ENCODE data around the gene PGLYRP1. TPM values are rescaled to one million over a fixed set of nuclear protein-coding genes. Genes with fewer than 3 reads are reported as not detected.

Gene PGLYRP1
- polyA plus RNA-seq, 1 experiment = not detected

DNA sequence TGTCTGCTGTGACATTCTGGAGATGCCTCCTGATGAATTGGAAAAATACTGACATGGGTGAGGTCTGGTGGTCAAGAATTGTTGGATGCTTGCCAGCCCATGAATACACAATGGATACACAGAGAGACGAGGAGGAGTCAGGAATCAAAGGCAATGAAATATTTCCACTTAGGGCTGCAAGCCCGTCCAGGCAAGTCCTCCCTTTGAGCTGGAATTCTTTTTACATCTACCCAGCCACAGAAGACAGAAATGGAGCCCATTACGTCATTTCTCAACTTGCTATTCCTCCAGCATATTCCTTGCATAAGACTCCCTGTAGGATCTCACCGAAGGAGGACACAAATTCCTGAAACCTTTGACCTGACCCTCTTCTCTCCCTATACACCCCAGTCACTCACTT, 33.7 kb upstream of the PGLYRP1 start:
- TF ChIP-seq CTCF (IDR thresholded peaks at IDR 0.05; ENCODE audit: insufficient read depth, low read depth, low read length) = no peak
- ChIA-PET POLR2A (no interaction called here), CTCF (interaction anchor here (1.8 to 4.7 kb wide), 2 partner anchors 20 to 28 kb away, joined by 7 to 14 read pairs; no protein-coding TSS in a partner anchor)
- Histone ChIP-seq H3K4me3 (ENCODE audit: low read depth, low read length) (no peak overlapping the region), H3K27me3 (ENCODE audit: control insufficient read depth, insufficient read depth, low read length) (peaks cover 7% of the 10 kb centered on the region), H3K36me3 (ENCODE audit: control insufficient read depth, insufficient read depth, low read length) (no peaks in the 10 kb centered on the region)
- no peak for DNase-seq (ENCODE audit: low read depth)

- H3K27me3 ChIP-seq (ENCODE audit: control insufficient read depth, insufficient read depth, low read length) = peaks cover 7% of the 10 kb centered on the region
- DNase-seq (ENCODE audit: low read depth) = no peak
- CTCF ChIA-PET = interaction anchor here (0.7 to 4.5 kb wide), 2 partner anchors 24 to 36 kb away, joined by 3 to 26 read pairs; no protein-coding TSS in a partner anchor
- POLR2A ChIA-PET = no interaction called here
- no peak for TF ChIP-seq CTCF (IDR thresholded peaks at IDR 0.05; ENCODE audit: insufficient read depth, low read depth, low read length)
- no peak overlapping the region for H3K4me3 ChIP-seq (ENCODE audit: low read depth, low read length)
- H3K36me3 ChIP-seq (ENCODE audit: control insufficient read depth, insufficient read depth, low read length) = no peaks in the 10 kb centered on the region
Observed at GRCh38 chr19:46052896-46053295, 30.0 kb upstream of the PGLYRP1 start.

GRCh38 chr19:46049597-46049996, 26.7 kb upstream of the PGLYRP1 start:
- H3K36me3 ChIP-seq (ENCODE audit: control insufficient read depth, insufficient read depth, low read length) = no peaks in the 10 kb centered on the region
- no peak for DNase-seq (ENCODE audit: low read depth)
- ChIA-PET CTCF (interaction anchor here (0.6 to 4.5 kb wide), 3 partner anchors 21 to 216 kb away, joined by 3 to 26 read pairs (median 3); no protein-coding TSS in a partner anchor), POLR2A (no interaction called here)
- TF ChIP-seq CTCF (IDR thresholded peaks at IDR 0.05; ENCODE audit: insufficient read depth, low read depth, low read length) = no peak
- H3K4me3 ChIP-seq (ENCODE audit: low read depth, low read length) = no peak overlapping the region
- peaks cover 10% of the 10 kb centered on the region for H3K27me3 ChIP-seq (ENCODE audit: control insufficient read depth, insufficient read depth, low read length)

DNA sequence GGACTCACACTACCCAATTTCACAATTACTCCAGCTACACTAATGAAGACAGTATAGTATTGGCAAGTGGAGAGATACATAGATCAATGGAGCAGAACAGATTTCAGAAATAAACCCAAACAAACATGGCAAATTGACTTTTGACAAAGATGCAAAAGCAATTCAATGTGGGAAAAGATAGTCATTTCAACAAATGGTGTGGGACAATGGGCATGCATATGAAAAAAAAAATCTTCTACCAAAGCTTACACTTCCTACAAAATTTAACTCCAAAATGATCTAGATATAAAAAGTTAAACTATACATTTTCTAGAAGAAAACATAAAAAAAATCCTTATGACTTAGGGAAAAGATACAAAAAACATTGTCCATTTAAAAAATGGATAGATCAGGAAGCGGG, 20.7 kb upstream of the PGLYRP1 start:
- H3K4me3 ChIP-seq (ENCODE audit: low read depth, low read length) = no peak overlapping the region
- CTCF ChIA-PET = interaction anchor here (0.6 to 3.2 kb wide), 2 partner anchors 34 to 186 kb away, joined by 3 to 16 read pairs; partner anchors contain the start of gene IGFL1
- no peak for DNase-seq (ENCODE audit: low read depth)
- no peaks in the 10 kb centered on the region for H3K36me3 ChIP-seq (ENCODE audit: control insufficient read depth, insufficient read depth, low read length)
- POLR2A ChIA-PET = no interaction called here
- peaks cover 35% of the 10 kb centered on the region for H3K27me3 ChIP-seq (ENCODE audit: control insufficient read depth, insufficient read depth, low read length)
- TF ChIP-seq CTCF (IDR thresholded peaks at IDR 0.05; ENCODE audit: insufficient read depth, low read depth, low read length) = no peak

GRCh38 chr19:46042252-46042883, 19.5 kb upstream of the PGLYRP1 start:
- DNase-seq (ENCODE audit: low read depth) = no peak
- no peaks in the 10 kb centered on the region for H3K36me3 ChIP-seq (ENCODE audit: control insufficient read depth, insufficient read depth, low read length)
- no peak overlapping the region for H3K4me3 ChIP-seq (ENCODE audit: low read depth, low read length)
- ChIA-PET CTCF (interaction anchor here (0.7 to 3.2 kb wide), 5 partner anchors 13 to 223 kb away, joined by 3 to 16 read pairs (median 5); no protein-coding TSS in a partner anchor), POLR2A (no interaction called here)
- TF ChIP-seq CTCF (IDR thresholded peaks at IDR 0.05; ENCODE audit: insufficient read depth, low read depth, low read length) = no peak
- peaks cover 35% of the 10 kb centered on the region for H3K27me3 ChIP-seq (ENCODE audit: control insufficient read depth, insufficient read depth, low read length)
